HG02870 (cell line): ENCODE data around the gene AGAP3.

Experiments
- ATAC-seq: cut with Tn5 transposase; IDR thresholded peaks from one replicate; pipeline ENCODE4 v1.9.1; 2021; ENCODE audit warnings: mild to moderate bottlenecking, moderate library complexity; ENCODE audit not compliant: unreplicated experiment

Gene AGAP3

DNA sequence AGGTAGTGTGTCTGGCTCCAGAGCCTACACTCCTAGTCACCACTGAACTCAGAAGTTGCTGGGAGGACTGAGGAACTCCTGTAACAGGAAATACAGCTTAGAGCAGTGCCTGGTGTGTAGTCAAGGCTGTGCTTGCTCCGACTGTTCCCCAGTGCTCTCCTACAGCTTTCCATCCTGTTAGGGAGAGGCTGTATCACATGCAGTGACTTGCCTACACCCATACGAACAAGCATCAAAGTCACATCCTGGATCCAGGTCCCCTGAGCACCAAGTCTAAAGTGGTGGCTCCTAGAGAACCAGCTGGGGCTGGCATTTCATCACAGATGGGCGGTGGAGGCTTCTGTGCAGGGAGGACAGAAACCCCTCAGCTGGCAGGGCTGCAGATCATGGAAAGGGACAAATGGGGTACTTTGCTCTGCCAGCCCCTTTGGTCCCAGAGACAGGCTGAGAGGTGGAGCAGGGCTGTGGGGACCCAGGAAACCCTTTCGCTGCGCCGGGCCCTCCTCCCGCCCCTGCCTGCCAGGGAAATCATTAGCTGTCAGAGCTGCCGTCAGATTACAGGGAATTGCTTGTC lies 93.1 kb downstream of the AGAP3 start:
- ATAC-seq = no peak

DNA sequence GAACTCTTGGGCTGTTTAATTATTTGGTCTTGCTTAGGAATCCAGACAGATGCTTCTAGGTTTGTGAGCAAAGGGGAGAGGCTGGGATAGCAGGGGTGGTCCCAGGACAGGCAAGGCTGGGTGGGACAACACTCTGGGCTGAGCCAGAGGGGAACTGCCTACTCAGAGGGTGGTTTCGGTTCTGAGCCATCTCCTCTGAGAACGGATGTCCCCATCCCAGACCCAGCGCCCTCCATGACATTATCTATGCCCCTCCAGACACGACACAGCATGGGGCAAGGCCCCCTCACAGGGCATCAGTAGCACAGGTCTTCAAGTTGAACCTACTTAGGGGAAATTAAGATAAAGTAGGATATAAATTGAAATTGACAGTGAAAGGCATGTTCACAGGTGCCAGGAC lies 93.7 kb downstream of the AGAP3 start:
- ATAC-seq = no peak

DNA sequence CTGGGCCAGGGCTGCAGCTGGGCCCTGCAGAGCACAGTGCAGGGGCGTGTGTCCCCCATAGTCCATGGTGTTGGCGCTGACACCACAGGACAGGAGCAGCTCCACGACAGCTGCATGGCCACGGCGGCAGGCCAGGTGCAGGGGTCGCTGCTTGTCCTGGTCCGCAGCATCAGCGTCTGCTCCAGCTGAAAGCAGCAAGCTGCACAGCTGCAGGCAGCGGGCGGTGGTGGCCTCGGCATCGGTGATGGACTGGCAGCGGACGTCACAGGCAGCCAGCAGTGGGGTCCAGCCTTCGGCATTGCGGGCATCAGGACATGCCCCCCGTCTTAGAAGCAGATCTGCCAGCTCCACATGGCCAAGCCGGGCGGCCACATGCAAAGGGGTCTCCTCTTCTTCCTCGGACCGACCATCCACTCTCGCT lies 94.7 kb downstream of the AGAP3 start:
- no peak for ATAC-seq

DNA sequence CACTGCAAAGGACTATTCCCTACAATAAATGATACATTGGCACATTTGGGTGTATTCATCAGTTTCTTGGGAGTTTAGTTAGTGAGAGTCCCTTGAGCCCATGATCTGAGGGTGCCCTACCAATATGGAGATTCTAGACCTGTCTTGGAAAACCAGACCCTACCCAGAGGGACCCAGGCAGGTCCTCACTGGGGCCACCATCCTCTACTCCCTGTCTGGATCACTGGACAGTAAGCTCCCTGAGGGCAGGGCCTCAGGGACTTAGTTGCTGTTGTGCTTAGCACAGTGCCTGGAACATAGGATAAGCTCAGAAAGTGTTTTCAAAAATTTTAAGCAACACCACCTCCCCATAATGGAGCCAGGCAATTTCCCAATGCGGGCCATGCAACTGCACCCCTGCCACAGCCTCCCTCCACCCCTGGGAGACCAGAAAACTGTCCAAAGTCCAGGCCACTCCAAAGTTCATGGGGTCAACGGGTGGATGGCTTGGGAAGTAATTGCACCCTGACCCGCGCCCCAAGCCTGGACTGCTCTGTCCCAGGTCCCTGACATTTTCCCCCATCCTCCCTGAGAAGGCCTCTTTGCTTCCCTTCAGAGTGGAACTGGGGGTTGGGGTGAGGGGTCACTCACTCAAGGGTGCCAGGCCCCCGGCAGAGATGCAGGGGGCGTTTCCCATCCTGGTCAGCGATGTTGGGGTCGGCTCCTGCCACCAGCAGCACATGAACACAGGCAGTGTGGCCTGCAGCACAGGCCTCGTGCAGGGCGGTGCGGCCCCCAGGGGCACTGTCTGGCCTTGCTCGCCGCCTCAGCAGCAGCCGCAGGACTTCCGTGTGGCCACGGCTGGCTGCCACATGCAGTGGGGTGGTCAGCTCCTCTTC lies 99.7 kb downstream of the AGAP3 start:
- ATAC-seq = no peak

DNA sequence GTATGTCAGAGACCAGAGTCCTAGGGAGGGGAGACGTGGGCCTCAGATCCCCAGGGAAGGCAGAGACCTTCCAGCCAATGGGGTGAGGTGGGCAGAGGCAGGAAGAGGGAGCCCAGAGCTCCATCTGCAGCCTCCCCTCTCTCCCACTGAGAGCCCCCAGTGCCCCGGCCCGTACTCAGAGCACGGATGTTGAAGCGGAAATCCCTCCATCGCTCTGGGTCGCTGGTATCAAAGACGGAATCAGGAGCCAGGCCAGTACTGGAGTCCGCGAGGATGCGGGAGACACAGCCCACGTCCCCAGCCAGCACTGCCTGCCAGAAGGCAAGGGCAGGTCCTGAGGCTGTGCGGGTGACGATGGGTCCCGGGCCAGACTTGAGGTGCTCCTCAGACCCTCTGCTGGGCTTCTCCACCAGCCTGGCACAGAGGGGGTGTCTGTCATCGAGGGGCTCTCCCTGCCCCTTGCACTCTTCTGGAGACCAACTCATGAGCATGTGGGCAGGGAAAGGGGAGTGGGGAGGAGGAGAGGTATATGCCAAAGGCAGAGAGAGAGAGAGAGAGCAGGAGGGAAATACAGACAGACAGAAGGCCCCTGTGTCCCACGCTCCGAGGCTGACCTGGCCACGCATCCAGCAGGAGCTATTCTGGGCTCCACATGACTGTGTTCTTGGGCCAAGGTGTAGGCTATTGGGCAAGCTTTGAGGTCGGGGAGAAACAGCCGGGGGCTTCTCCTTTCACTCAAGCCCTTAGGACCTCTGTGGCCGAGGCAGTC lies 100.5 kb downstream of the AGAP3 start, which contains the start of gene ASB10:
Gene ASB10, minus strand, starts transcription at position 611 of the 769 bp plus-strand sequence. Its CDS starts 120 bp downstream, at position 491.
- ATAC-seq = no peak

DNA sequence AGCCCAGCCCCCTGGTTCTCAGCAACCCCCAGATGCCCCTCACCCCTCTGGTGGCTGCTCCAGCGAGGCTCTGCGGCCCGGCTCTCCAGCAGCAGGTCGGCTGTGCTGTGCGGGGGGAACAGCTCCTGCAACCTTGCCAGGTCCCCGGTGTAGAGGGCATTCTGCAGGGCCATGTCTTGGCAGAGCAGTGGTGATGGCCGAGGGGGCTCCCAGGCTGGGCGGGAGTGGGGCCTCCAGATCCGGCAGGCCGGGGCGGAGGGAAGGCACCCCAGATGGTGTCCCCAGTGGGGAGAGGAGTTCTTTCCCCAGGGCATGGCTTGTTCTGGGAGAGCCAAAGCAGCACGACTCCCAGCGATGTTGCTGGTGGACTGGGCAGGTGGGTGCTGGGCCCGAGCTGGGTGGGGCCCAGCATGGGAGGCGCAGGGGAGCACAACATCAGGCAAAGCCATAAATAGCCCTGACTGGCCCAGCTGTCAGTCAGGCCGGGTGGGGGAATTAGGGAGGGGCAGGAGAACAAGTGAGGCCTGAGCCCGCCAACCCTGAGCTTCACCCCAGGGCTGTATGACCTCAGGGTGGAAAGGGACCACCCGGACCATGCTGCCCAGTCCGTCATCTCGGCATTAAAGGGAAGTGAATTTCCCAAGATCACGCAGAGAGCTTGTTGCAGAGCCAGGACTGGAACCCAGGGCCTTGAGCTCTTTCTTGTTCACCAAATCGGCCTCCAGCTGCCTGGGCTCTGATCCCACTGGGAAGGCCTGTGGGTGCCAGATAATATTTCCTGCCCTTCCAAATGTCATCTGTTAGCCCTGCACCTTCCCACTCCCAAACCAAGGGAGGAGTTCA lies 101.4 kb downstream of the AGAP3 start:
- ATAC-seq = no peak

DNA sequence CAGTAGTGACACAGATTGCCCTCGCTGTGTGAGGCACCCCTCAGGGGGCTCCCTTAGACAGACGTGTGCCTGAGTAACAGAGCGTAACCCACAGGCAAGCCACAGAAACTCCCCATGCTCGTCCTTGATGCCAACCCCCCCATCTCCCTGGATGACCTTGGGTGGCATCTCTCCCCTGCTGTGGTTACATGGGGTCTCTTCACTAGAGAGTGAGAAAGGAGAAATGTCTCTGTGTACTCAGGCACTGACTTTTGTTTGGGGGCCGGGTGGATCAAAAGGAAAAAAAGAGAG lies 101.9 kb downstream of the AGAP3 start:
- no peak for ATAC-seq

DNA sequence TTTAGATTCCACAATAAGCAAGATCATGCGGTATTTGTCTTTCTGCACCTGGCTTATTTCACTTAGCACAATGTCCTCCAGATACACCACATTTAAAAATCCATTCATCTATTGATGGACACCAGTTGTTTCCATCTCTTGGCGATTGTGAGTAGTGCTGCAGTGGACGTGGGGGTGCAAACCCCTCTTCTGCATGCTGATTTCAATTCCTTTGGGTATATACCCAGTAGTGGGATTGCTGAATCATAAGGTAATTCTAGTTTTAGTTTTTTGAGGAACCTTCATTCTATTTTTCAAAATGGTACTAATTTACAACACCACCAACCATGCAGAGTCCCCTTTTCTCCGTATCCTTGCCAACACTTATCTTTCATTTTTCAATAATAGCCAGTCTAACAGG lies 102.8 kb downstream of the AGAP3 start:
- ATAC-seq = no peak

DNA sequence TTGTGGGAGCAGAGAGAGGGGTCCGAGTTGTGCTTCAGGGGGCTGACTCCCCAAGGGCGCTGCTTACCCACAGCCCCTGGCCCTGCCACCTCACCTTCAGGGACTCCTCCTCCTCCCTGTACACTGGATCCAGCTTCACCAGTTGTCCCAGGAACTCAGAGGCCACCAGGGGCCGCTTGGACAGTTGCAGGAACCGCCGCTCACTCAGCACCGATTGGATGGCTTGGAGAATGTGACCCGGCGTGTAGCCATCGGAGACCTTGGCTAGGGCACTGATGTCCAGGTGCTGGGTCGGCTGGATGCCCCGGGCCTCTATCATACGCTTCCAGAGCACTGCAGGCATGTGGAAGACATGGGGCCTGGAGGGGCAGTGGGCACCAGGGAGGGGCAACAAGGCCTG lies 105.3 kb downstream of the AGAP3 start:
- no peak for ATAC-seq

DNA sequence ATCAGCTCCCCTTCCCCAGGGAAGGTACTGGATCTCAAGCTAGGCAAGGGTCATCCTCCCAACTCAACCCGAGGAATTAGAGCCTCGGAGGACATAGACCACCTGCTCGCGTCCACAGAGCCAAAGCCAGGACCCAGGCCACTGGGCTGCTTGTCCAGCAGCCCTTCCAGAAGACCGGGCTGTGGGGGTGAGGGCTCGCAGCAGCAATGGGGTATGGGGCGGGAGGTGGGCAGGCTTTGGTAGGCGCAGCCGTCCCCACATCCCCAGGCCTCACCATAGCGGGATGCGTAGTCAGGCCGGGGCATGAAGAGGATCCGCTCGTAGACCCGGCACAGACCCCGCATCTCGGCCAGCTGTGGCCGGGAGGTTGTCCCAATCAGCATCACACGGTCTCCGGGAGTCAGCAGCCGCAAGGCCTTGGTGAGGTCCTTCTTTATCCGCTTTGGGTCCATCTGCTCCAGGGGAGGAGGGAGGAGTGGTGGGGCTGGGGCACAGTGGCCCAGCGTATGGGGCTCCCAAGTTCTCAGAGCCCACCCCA lies 105.8 kb downstream of the AGAP3 start:
- ATAC-seq = no peak

DNA sequence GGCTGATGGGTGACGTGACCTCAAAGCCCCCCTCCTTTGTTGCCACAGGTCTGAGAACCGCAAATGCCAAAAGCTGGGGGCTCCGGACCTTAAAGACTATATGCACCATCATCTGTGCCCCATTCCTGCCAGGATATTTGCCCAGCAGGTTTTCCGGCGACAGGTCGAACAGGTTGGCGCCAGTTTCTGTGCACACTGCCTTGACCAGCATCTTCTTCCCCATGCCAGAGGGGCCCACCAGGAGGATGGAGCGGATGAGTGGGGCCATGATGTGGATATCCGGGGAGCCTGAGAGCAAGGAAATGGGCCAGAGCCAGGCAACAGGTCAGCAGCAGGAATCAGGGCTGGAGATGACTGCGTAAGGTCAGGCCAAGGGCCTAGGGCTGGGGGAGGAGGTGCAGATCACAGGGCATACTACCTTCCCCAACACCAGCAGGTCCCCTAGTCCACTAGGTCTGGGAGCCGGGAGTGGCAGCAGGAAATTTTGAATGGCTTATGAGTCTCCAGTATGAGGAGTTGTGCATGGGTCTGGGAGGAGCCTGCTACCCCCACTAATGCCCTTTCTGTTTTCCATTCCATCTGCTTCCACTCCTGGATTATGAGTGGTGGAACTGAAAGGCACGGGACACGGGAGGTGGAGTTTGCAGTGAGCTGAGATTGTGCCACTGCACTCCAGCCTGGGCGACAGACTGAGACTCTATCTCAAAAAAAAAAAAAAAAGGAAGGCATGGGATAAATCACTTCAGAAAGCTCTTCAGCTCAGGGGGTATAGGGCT lies 107.1 kb downstream of the AGAP3 start:
- no peak for ATAC-seq
